Amniotic stem cell (primary cell): Measurements from ENCODE around the gene GSTA2.
"Not testable (repeated sequence)": the region's sequence is repeated elsewhere in the genome, so short reads cannot be mapped to it uniquely, and the experiment has no call there.

Experiments used
- DNase-seq: peaks from one replicate; lab custom pipeline; 2025; lab: John Stamatoyannopoulos, UW

The GSTA2 gene

DNA sequence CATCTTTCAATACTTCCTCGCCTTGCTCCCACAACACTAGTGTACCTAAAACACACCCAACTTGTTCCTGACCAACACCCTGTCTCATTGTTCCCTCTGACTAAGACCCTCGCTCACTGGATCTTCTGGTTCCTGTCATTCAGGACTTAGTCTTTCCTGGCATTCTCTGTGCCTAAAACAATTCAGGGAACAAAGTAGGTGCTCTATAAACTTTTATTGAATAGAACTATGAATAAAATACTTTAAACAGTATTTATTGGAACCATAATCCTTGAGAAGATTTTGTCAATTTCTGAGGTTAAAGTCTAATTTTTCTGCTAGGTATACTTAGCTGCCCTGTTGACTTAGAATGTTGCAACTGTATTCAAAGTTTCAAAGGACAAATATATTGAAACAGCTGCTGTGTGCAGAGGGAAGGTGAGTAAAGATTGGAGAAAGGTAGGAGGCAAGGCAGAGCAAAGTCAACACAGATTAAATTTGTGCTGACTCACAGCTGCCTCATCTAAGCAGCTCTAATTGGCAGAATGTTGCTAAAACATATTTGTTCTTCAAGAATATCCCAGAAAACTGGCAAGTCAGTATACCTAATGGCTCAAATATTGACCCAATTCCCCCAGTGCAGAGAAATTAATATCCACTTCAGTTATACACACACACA lies 37.6 kb downstream of the GSTA2 start:
- DNase-seq, result no peak

- no peak for DNase-seq
These were observed 38.1 kb downstream of the GSTA2 start for GRCh38 chr6:52725143-52725534.

DNA sequence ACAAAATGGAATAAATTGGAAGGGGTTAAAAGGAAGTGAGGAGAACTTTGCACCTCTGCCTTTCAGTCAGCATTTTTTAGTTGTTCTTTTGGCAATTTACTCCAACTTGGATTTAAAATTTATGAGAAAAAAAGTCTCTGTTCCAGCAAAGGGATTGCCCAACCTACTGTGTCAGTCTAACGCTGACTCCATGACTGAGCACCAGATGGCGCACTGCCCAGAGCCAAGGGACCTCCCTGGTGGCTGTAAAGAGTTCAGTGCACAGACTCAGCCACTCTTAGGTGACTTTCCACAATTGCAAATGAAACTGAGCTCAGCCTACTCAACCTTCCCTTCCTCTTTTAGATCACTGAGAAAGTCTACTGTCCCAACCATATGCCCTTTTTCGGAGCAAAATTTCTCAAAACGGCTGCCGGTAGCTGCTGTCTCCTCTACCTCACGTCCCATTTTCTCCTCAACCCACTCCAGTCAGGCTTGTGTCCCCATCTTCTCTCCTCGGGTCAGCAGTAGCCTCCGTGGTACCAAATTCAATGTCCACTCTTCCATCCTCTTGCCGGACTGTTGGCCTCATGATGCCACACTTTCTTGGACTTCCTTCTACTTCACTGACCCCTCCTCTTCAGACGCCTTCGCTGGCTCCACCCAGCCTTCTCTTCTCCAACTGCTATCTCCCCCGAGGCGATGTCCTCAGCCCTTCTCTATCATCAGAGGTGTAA lies 38.7 kb downstream of the GSTA2 start:
- no peak for DNase-seq

GRCh38 chr6:52724042-52724405 lies 39.3 kb downstream of the GSTA2 start:
- no peak for DNase-seq

DNA sequence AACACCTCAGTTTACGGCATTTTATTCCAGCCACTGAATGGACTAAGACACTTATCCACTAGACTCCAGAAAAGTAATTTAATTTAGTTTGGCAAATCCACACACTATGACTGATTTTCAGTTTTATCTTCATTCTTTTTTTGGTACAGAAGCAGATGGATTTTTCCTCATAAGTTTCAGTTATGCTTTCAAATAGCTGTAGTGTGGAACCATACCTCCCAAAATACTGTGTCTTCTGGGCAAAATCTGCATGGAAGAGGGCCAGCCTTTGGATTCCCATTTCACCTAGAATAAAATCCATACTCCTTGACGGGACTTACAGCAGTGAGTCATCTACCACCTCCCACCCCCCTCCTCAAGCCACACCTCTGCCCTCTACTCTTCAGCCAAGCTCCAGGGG lies 43.0 kb downstream of the GSTA2 start:
- DNase-seq, result no peak

DNA sequence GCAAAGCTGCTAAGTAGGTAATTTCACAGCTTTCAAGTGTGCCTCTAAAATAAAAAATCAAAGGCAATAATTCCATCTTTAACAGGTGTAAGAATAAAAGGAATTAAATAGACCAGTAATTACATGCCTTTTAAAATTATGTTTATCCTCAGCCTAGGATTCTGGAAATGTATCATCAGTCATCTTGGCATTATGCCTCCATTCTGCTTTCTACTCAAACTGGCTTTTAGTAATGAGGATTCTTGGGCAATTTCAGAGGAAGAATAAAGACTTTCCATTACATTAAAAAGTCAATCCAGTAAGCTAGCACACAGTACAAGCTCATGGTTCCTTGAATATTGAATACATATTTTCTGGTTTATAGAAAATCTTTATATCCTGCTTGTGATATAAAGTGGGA lies 44.7 kb downstream of the GSTA2 start:
- DNase-seq, result no peak

DNA sequence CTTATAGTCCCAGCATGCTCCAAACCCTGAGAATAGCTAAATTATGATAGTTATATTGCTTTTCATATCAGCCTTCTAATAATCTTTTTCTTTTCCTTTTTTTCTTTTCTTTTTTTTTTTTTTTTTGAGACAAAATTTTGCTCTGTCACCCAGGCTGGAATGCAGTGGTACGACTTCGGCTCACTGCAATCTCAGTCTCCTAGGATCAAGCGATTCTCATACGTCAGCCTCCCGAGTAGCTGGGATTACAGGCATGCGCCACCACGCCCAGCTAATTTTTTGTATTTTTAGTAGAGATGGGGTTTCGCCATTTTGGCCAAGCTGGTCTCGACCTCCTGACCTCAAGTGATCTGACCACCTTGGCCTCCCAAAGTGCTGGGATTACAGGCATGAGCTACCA lies 48.5 kb downstream of the GSTA2 start:
- DNase-seq, result not testable (repeated sequence)

- no peak for DNase-seq
These were observed 51.1 kb downstream of the GSTA2 start for GRCh38 chr6:52712136-52712535.

DNA sequence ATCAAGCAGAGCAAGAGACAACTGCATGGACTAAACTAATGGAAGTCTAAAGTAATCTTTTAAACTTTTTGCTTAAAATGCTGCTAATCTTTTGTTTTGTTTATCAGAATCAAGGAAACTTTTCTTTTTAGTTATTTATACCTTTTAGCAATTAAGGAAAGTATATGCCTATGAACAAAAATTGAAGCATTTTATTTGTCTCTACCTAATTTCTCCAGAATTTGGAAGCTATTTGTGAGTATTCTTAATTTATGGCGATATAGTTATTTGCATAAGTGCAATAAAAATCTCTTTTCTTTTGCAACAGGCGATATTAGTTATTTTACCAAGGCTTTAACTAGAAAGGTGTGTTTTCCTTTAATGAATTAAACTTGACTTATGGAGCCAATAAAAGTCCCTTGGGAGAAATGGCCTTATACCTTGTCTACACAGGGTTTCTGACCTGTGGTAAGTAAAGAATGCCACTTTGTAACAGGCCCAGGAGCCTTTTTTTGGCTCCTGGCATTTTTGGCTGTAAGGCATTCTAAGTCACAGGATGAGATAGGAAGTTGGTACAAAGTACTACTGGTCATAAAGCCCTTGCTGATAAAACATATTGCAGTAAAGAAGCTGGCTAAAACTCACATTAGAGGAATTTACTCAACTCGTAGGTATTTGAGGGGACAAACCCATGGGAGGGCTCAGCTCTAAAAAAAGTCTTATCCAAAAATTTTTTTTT lies 55.2 kb downstream of the GSTA2 start:
- no peak for DNase-seq

GRCh38 chr6:52706001-52706400 lies 57.3 kb downstream of the GSTA2 start:
- no peak for DNase-seq

GRCh38 chr6:52704781-52705502 lies 58.3 kb downstream of the GSTA2 start:
- not testable (repeated sequence) for DNase-seq

- DNase-seq, result no peak
These were observed 59.2 kb downstream of the GSTA2 start for GRCh38 chr6:52704060-52704459.
